ENCODE data around the gene PAGR1. TPM values are rescaled to one million over a fixed set of nuclear protein-coding genes. Genes with fewer than 3 reads are reported as not detected.

The PAGR1 gene
- total and polyA plus RNA-seq, 2 of the 13 experiments (the other 11 are each of a cell fraction or from before 2014, with no cell fraction given), result 9.8 to 66.4 TPM

- TF ChIP-seq HNRNPH1 (optimal IDR thresholded peaks at IDR 0.05; ENCODE audit: low read depth, low read length), result no peak
- TF ChIP-seq SSRP1 (CRISPR knock-in tag; IDR thresholded peaks at IDR 0.05), result no peak; the same call in none of the 2 replicates
- peak; percentile 88 for TF ChIP-seq RXRB (CRISPR knock-in tag; IDR thresholded peaks at IDR 0.05; ENCODE audit: borderline replicate concordance)
- peak; percentile 95 for TF ChIP-seq TMF1 (CRISPR knock-in tag; IDR thresholded peaks at IDR 0.05; ENCODE audit: low read depth)
- TF ChIP-seq ZNF460 (CRISPR knock-in tag; IDR thresholded peaks at IDR 0.05; ENCODE audit: borderline replicate concordance), result no peak; the same call in 1 of the 2 replicates
- peak; percentile 97 for TF ChIP-seq ZNF83 (CRISPR knock-in tag; IDR thresholded peaks at IDR 0.05; ENCODE audit: borderline replicate concordance)
- peak; percentile 53 for TF ChIP-seq ATF3 (CRISPR knock-in tag; IDR thresholded peaks at IDR 0.05)
- TF ChIP-seq PAWR (CRISPR knock-in tag; IDR thresholded peaks at IDR 0.05; ENCODE audit: borderline replicate concordance), result no peak; the same call in 1 of the 2 replicates
- TF ChIP-seq CENPX (CRISPR knock-in tag; IDR thresholded peaks at IDR 0.05), result no peak
- 0 out of 2 replicates have a peak, but pooled peaks have one; percentile 66 for TF ChIP-seq ZNF333 (CRISPR knock-in tag; IDR thresholded peaks at IDR 0.05; ENCODE audit: borderline replicate concordance)
- TF ChIP-seq ZC3H13 (CRISPR knock-in tag; IDR thresholded peaks at IDR 0.05), result peak; percentile 98
- peak; percentile 96 for TF ChIP-seq BATF2 (CRISPR knock-in tag; IDR thresholded peaks at IDR 0.05)
- TF ChIP-seq, protein P1, sequence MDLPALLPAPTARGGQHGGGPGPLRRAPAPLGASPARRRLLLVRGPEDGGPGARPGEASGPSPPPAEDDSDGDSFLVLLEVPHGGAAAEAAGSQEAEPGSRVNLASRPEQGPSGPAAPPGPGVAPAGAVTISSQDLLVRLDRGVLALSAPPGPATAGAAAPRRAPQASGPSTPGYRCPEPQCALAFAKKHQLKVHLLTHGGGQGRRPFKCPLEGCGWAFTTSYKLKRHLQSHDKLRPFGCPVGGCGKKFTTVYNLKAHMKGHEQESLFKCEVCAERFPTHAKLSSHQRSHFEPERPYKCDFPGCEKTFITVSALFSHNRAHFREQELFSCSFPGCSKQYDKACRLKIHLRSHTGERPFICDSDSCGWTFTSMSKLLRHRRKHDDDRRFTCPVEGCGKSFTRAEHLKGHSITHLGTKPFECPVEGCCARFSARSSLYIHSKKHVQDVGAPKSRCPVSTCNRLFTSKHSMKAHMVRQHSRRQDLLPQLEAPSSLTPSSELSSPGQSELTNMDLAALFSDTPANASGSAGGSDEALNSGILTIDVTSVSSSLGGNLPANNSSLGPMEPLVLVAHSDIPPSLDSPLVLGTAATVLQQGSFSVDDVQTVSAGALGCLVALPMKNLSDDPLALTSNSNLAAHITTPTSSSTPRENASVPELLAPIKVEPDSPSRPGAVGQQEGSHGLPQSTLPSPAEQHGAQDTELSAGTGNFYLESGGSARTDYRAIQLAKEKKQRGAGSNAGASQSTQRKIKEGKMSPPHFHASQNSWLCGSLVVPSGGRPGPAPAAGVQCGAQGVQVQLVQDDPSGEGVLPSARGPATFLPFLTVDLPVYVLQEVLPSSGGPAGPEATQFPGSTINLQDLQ (CRISPR knock-in tag; IDR thresholded peaks at IDR 0.05), result peak; percentile 92; the same call in 1 of the 2 replicates
- peak; percentile 67; the same call in 1 of the 2 replicates for TF ChIP-seq NFIC (IDR thresholded peaks at IDR 0.05; ENCODE audit: low read length)
- peak; percentile 91 for TF ChIP-seq ELF3 (CRISPR knock-in tag; IDR thresholded peaks at IDR 0.05)
- TF ChIP-seq EEA1 (CRISPR knock-in tag; IDR thresholded peaks at IDR 0.05; ENCODE audit: borderline replicate concordance), result peak; percentile 97; the same call in 1 of the 2 replicates
- TF ChIP-seq, protein P2, sequence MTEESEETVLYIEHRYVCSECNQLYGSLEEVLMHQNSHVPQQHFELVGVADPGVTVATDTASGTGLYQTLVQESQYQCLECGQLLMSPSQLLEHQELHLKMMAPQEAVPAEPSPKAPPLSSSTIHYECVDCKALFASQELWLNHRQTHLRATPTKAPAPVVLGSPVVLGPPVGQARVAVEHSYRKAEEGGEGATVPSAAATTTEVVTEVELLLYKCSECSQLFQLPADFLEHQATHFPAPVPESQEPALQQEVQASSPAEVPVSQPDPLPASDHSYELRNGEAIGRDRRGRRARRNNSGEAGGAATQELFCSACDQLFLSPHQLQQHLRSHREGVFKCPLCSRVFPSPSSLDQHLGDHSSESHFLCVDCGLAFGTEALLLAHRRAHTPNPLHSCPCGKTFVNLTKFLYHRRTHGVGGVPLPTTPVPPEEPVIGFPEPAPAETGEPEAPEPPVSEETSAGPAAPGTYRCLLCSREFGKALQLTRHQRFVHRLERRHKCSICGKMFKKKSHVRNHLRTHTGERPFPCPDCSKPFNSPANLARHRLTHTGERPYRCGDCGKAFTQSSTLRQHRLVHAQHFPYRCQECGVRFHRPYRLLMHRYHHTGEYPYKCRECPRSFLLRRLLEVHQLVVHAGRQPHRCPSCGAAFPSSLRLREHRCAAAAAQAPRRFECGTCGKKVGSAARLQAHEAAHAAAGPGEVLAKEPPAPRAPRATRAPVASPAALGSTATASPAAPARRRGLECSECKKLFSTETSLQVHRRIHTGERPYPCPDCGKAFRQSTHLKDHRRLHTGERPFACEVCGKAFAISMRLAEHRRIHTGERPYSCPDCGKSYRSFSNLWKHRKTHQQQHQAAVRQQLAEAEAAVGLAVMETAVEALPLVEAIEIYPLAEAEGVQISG (CRISPR knock-in tag; IDR thresholded peaks at IDR 0.05), result peak; percentile 96
- peak; percentile 95 for TF ChIP-seq FOXC1 (CRISPR knock-in tag; IDR thresholded peaks at IDR 0.05; ENCODE audit: borderline replicate concordance)
- TF ChIP-seq RARA (CRISPR knock-in tag; IDR thresholded peaks at IDR 0.05), result 0 out of 2 replicates have a peak, but pooled peaks have one; percentile 41
- TF ChIP-seq GLI4 (CRISPR knock-in tag; IDR thresholded peaks at IDR 0.05; ENCODE audit: borderline replicate concordance), result peak; percentile 90; the same call in 1 of the 2 replicates
These were observed 10.5 kb upstream of the PAGR1 start (continued) for GRCh38 chr16:29805232-29806098.

All from HepG2 (cell line).